SJSA1 (cell line): ENCODE data around the gene RNF4. TPM values are rescaled to one million over a fixed set of nuclear protein-coding genes. Genes with fewer than 3 reads are reported as not detected.

Experiments used
- DNase-seq, 2 experiments: peaks; one replicate each; pipeline ENCODE4 v3.0.0-alpha.2; 2015 to 2020; ENCODE audit warnings: low spot score in 2 of 2, low read depth in 1 of 2
- H3K27ac ChIP-seq: fragments of 250-450 bp; sonication (Bioruptor Pico); 2 replicates; pipeline ENCODE4 v1.5.1; 2020; ENCODE audit warnings: mild to moderate bottlenecking, moderate library complexity
- H3K27me3 ChIP-seq: fragments of 250-450 bp; sonication (Bioruptor Pico); replicated peaks from 2 replicates; pipeline ENCODE4 v1.5.1; 2020; ENCODE audit warnings: mild to moderate bottlenecking, moderate library complexity
- H3K36me3 ChIP-seq: fragments of 250-450 bp; sonication (Bioruptor Pico); 2 replicates; pipeline ENCODE4 v1.5.1; 2020; ENCODE audit warnings: mild to moderate bottlenecking
- H3K4me1 ChIP-seq: fragments of 250-450 bp; sonication (Bioruptor Pico); replicated peaks from 2 replicates; pipeline ENCODE4 v1.6.1; 2021; ENCODE audit warnings: mild to moderate bottlenecking
- H3K4me3 ChIP-seq: fragments of 250-450 bp; sonication (Bioruptor Pico); 2 replicates; pipeline ENCODE4 v1.5.1; 2020; ENCODE audit warnings: mild to moderate bottlenecking
- H3K9me3 ChIP-seq: fragments of 250-450 bp; sonication (Bioruptor Pico); replicated peaks from 2 replicates; pipeline ENCODE4 v1.5.1; 2020; ENCODE audit warnings: mild to moderate bottlenecking
- total RNA-seq: library from RNA; depleted of rRNA; stranded (reverse); fragments of >200 nt; shearing (Covaris generic); gene quantifications from 2 replicates; pipeline ENCODE4 v1.2.3, GENCODE V29; 2014

The RNF4 gene
- total RNA-seq, 1 experiment from 2014 or later = 34.1 TPM

DNA sequence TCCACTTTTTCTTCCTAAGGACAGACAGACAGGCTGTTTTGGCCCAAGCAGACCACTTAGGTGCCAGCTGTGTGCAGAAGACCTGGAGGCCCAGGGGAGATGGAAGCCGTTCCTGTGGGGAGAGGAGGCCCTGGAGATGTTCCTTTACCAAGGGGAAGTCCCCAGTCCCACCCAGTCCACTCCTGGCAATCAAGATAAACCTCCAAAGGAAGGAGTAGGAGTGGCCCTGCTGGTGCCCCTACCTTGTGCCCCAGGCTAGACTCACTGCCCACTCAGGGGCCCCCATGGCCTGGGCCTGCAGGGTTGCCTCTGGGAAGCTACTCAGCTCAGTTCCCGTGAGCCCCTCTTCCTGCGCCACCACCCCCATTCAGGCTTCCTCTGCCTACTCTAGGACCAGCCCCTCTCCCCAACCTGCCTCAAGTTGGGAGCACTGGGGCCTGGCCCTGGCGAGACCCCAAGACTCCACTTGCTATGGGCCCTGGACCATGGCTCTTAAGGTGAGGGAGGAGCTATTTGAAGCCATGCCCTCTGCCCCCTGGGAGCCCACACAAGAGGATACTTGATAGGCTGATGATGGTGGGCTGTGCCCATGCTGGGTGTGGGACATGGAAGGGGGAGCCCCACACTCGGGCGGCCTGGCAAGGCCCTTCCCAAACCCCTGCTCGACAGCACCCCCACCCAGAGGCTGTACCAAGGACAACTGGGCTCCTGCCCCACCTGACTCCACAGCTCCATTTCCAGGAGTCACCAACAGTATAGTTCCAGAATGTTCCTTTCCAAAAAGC lies 24.8 kb upstream of the RNF4 start:
- no peaks in the 10 kb centered on the region for H3K9me3 ChIP-seq
- no peak overlapping the region for H3K4me3 ChIP-seq
- H3K4me1 ChIP-seq = no peaks in the 10 kb centered on the region
- no peak overlapping the region for H3K27ac ChIP-seq
- no peaks in the 10 kb centered on the region for H3K36me3 ChIP-seq
- H3K27me3 ChIP-seq = no peaks in the 10 kb centered on the region
- DNase-seq = no peak

DNA sequence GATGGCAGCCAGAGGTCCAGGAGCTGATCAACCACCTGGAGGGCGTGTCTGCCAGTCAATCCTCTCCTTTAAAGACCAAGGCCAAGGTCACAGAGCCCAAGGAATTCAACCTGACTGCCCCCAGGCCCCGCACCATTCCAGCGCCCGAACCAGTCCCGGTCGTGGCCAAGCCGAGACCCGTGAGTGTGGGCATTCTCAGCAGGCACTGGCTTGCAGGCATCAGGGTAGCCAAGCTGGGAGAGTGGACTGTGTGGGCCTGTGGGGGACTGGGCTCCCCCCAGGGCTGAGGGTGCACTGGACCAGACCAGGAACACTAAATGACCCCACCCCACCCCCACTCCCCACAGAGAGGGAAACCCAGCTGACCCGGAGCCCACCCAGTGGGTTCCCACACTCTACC lies 23.8 kb upstream of the RNF4 start:
- Histone ChIP-seq H3K4me1 (no peaks in the 10 kb centered on the region), H3K9me3 (no peaks in the 10 kb centered on the region), H3K27ac (no peak overlapping the region), H3K27me3 (no peaks in the 10 kb centered on the region), H3K4me3 (no peak overlapping the region), H3K36me3 (no peaks in the 10 kb centered on the region)
- DNase-seq = no peak

DNA sequence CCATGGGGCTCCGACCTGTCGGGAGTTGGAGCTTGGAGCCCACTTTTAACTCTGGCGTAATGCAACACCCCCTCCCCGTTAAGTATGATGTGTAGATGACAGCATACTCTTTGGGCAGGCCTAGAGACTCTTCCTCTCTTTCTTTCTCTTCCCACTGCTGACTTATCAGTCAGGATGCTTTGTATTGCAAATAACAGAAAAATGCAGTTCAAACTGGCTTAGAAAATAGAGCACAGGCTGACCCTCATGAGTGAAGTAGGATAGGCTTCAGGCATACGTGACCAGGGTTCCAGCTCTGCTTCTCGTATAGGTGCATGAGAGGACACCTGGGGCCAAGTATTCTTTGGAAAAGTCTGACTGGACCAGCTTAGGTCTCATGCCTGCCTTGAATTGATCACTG lies 23.3 kb upstream of the RNF4 start:
- Histone ChIP-seq H3K4me3 (no peak overlapping the region), H3K27me3 (no peaks in the 10 kb centered on the region), H3K4me1 (no peaks in the 10 kb centered on the region), H3K9me3 (no peaks in the 10 kb centered on the region), H3K36me3 (no peaks in the 10 kb centered on the region), H3K27ac (no peak overlapping the region)
- no peak for DNase-seq

DNA sequence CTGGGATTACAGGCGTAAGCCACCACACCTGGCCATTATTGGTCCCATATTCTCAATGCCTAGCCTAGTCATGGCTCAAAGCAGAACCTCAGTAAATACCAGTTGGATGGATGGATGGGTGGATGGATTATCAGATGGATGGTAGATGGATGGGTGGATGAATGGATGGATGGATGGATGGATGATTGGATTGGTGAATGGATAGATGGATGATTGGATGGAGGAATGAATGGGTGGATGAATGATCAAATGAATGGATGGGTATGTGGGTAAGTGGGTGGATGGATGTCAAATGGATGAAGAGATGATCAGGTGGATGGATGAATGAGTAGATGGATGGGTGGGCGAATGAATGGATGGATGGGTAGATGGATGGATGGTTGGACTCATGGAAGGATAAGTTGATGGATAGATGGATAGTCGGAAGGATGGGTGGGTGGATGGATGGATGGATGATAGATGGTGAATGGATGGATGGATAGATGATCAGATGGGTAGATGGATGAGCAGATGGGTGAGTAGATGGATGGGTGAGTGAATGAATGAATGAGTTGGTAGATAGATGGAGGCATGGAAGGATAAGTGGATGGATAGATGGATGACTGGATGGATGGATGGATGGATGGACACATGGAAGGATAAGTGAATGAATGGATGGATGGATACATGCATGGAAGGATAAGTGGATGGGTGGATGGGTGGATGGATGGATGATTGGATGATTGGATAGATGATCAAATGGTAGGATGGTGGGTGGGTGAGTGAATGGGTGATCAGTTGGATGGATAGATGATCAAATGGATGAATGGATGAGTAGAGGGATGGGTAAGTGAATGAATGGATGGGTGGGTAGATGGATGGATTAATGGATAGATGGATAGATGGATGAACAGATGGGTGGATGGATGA lies 22.0 kb upstream of the RNF4 start:
- Histone ChIP-seq H3K9me3 (no peaks in the 10 kb centered on the region), H3K36me3 (no peaks in the 10 kb centered on the region), H3K27ac (no peak overlapping the region), H3K27me3 (no peaks in the 10 kb centered on the region), H3K4me1 (no peaks in the 10 kb centered on the region), H3K4me3 (no peak overlapping the region)
- DNase-seq = no peak

DNA sequence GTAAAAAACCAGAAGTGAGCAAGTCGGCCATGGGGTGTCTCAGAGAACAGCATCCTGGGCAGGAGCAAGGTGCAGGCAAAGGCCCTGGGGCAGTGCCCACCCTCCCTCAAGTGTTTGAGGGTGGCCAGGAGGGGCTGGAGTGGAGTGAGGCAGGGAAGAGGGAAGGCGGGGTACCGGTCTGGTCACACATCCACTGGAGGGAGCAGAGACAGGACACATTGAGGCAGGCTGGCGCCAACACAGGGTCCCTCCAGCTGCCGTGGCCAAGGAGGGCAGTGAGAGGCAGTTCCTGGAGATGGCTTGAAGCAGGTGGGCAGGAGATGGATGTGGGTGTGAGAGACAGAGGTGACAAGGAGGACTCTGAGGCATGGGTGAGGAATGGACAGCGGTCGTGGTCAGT lies 20.3 kb upstream of the RNF4 start:
- Histone ChIP-seq H3K4me1 (no peaks in the 10 kb centered on the region), H3K4me3 (no peak overlapping the region), H3K27ac (no peak overlapping the region), H3K27me3 (no peaks in the 10 kb centered on the region), H3K36me3 (no peaks in the 10 kb centered on the region), H3K9me3 (no peaks in the 10 kb centered on the region)
- DNase-seq = no peak

DNA sequence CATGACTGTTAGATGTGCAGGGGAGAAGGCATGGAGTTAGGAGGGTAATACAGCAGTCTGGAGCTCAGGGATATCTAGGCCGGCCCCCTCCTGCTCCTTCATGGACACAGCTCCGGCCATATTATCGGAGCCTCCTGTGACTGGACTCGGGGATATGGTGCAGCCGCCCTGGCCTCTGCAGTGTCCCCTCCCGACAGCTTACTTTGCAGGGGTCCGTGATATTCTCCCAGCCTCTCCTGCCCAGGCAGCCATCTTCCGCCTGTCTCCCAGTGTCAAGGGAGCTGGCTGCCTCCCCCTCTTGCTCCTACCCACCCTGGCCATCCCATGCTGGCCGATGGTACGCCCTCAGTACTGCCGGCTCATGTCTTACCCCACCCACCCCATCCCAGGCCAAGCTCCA lies 19.9 kb upstream of the RNF4 start:
- DNase-seq = no peak
- Histone ChIP-seq H3K4me3 (no peak overlapping the region), H3K27me3 (no peaks in the 10 kb centered on the region), H3K4me1 (no peaks in the 10 kb centered on the region), H3K9me3 (no peaks in the 10 kb centered on the region), H3K27ac (no peak overlapping the region), H3K36me3 (no peaks in the 10 kb centered on the region)

DNA sequence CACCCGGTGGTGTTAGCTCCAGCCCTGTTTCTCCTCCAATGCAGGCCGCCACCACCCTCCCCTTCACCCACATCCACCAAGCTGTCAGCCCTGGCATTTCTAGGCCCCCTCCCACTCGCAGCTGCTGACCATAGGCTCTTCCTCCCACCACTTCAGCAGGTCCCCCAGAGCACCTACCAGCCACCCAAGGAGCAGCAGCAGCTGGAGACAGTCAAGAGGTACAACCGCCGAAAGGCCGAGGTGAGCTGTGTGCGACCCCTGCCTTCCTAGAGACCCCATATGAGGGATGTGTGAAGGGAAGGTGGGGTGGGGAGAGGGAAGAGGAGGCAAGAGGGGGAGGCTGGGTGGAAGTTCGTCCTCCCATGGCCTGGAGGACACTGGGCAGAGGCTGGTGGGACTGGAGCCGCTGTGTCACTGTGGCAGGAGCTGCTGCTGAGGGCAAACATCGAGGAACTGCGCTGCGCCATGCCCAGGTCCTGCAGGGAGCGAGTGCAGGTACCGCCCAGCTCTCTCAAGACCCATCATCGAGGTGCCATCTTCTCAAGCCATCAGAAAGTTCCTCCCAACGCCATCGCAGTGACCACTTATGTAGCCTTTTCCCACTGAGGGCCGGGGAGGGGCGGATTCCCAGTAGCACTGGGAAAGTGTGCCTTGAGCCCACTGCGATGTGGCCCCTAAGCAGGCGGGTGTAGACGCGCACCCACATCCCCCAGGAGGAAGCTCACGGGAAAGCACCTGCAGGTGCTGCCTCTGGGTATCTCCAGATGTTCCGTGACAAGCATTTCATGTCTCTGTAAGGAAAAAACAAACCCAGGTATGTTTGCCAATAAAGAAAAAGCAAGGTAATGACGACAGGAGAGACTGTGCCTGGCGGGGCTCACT lies 19.2 kb upstream of the RNF4 start:
- Histone ChIP-seq H3K27ac (no peak overlapping the region), H3K9me3 (no peaks in the 10 kb centered on the region)

DNA sequence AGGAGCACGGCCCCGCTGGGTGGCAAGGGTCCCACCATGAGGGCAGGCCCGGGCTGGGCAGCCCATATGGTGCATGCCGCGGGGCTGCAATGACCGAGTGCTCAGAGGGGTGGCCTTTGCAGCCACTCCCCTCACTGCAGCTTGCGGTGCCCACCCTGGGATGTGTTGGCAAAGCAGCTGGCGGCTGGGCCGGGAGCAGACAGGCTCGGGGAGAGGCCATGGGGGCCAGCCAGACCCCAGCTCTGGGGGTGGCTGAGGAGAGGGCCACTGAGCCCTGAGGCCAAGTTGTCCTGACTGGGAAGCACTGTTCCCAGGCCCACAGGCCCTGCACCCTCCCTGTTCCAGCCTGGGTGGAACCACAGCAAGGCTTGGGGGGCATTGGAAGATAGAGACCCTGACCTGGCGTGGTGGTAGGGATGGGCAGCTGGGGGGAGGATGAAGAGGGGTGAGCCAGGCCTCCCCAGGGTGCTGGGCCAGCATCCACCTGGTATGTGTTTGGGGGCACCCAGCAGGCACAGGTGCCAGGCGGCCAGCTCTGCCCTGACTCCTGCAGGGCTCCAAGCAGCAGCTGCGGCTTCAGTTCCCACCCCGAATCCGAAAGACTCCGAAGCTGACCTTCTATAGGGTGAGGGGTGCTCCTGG lies 18.4 kb upstream of the RNF4 start:
- Histone ChIP-seq H3K9me3 (no peaks in the 10 kb centered on the region), H3K4me3 (no peak overlapping the region), H3K27me3 (no peaks in the 10 kb centered on the region), H3K36me3 (no peaks in the 10 kb centered on the region), H3K4me1 (no peaks in the 10 kb centered on the region), H3K27ac (no peak overlapping the region)
- no peak for DNase-seq

More for the DNA sequence above, 19.2 kb upstream of the RNF4 start:
- Histone ChIP-seq H3K36me3 (no peaks in the 10 kb centered on the region), H3K4me1 (no peaks in the 10 kb centered on the region), H3K4me3 (no peak overlapping the region), H3K27me3 (no peaks in the 10 kb centered on the region)
- DNase-seq = no peak

DNA sequence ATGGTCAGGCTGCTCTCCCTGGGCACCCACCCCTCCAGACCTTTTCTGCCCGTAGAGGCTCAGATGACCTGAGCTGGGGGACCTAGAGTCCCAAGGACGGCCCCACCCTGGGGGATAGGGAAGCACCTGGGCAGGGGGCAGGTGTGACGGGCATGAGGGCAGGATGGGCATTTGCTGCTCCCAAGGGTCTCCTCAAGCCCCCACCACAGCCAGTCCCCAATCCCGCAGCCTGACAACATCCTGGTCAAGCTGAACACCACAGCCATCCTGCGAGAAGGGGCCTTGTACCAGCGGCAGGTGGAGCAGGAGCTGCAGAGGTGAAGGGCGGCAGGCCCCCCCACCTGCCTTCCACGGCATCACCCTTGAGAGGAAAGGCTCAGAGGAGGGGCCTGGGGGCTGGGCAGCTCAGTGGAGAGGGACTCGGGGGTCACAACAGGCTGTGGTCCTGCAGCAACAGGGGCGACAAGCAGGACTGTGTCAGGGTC lies 17.8 kb upstream of the RNF4 start:
- H3K27ac ChIP-seq = no peak overlapping the region

DNA sequence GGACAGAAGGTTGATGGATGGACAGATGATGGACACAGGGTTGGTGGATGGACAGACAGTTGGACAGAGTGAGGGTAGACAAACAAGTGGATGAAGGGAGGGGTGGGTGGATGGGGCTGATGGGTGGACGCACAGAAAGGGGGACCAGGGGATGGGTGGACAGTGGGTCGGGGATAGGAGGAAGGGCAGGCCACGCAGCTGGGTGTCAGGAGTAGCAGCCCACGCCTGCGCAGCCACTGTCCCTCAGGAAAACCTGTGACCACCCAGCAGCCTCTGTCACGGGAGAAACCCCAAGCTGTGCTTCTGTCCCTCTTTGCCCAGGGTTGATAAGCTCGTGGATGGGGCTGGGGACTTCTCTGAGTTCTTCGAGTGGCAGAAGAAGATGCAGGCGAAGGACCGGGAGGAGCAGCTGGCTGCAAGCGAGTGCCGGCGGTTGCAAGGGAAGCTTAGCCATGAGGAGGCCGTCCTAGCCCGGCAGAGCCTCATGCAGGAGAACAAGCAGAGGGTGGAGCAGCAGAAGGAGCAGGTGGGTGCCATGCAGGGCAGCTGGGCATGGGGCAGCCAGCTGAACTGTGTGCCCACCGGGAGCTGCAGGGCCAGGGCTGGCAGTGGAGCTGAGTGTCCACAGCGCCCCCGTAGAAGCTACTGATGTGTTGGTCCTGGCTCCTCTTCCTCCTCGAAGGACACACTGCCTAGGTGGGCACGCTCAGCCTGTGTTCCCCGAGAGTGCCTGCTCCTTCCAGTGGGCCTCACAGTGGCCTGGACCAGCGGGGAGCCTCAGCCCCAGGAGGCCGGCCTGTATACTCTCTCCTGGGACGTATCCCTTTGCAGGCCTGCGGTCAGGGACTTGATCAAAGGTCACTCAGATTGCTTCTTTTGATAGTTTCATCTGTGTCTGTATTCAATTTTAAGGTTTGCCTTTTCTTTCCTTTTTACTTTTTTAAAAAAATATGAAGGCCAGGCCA lies 16.8 kb upstream of the RNF4 start:
- H3K9me3 ChIP-seq = no peaks in the 10 kb centered on the region
- no peak for DNase-seq
- H3K4me1 ChIP-seq = no peaks in the 10 kb centered on the region
- no peaks in the 10 kb centered on the region for H3K27me3 ChIP-seq
- H3K36me3 ChIP-seq = no peaks in the 10 kb centered on the region
- H3K4me3 ChIP-seq = no peak overlapping the region
- no peak overlapping the region for H3K27ac ChIP-seq

More for the DNA sequence above, 17.8 kb upstream of the RNF4 start:
- Histone ChIP-seq H3K36me3 (no peaks in the 10 kb centered on the region), H3K9me3 (no peaks in the 10 kb centered on the region), H3K4me3 (no peak overlapping the region), H3K27me3 (no peaks in the 10 kb centered on the region), H3K4me1 (no peaks in the 10 kb centered on the region)
- no peak for DNase-seq

DNA sequence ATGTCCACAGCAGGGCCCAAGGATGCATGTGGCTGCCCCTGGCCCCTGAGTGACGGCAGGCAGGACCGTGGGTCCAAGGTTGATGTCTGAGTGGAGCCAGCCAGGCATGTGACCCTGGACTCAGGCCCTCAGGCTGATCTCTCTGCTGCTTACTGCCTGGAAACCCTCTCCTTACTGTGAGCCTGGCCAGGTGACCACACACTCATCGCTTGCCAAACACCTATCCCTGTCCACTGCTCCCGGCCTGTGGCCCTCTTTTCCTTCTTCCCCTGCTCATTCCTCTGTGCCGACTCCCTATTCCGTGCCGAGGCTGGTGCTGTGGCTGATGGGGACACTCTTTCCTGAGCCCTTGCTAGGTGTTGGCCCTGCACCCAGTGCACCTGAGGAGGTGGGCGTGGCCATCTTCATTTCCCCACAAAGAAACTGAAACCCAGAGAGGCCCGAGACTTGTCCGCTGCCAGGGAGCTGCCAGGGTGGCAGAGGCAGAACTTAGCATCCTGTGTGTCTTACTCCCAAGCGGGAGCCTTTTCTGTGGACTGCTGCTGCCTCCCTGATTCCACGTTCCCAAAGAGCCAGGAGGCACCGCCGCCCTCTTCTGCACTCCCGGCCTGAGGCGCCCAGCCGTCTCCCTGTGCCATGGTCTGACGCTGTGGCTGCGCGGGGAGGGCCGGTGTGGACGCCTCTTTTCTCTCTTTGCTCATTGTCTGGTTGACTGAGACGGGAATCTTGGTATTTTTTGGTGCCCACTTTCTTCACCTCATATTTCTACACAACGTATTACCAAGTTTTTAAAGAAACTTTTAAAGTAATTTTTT lies 11.2 kb upstream of the RNF4 start:
- Histone ChIP-seq H3K9me3 (no peaks in the 10 kb centered on the region), H3K4me3 (no peak overlapping the region), H3K4me1 (peaks cover 5% of the 10 kb centered on the region), H3K27me3 (no peaks in the 10 kb centered on the region), H3K27ac (no peak overlapping the region), H3K36me3 (no peaks in the 10 kb centered on the region)
- DNase-seq = no peak
